Measurements from ENCODE around the gene UQCRC1. TPM values are rescaled to one million over a fixed set of nuclear protein-coding genes. Genes with fewer than 3 reads are reported as not detected.
"Not testable (repeated sequence)": the region's sequence is repeated elsewhere in the genome, so short reads cannot be mapped to it uniquely, and the experiment has no call there.

UQCRC1 gene
- total RNA-seq, 1 donor from 2014 or later: 148 TPM

- no peak for DNase-seq (ENCODE audit: low spot score)
Measured at GRCh38 chr3:48555949-48556795, 53.3 kb downstream of the UQCRC1 start.

DNA sequence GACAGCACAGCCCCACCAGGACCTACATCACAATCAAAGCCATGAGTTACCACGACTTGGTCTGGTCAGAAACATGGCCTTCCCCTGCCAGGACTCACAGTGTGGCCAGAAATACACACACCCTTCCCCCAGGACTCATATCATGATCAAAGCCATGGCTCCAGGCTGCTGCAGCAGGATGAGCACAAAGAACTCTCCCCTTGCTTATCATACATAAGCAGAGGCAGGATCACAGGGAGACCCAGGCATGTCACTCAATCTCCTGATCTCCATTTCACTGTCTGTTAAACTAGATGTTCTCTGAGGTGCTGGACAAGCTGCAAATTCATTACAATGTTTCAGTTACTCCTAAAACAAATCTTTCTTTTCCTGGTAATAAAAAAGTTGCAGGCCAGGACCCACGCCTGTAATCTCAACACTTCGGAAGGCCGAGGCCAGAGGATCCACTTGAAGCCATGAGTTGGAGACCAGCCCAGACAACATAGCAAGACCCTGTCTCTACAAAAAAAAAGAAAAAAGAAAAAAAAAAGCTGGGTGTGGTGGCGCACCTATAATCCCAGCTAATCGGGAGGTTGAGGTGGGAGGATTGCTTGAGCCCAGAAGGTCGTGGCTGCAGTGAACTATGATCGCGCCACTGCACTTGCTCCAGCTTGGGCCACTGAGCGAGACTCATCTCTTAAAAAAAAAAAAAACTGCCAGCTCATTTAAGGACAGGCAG is 54.1 kb downstream of the UQCRC1 start:
- DNase-seq (ENCODE audit: low spot score): no peak

- DNase-seq (ENCODE audit: low spot score): no peak
Measured at GRCh38 chr3:48553886-48554845, 55.3 kb downstream of the UQCRC1 start.

GRCh38 chr3:48553361-48553760 is 56.1 kb downstream of the UQCRC1 start:
- no peak for DNase-seq (ENCODE audit: low spot score)

- DNase-seq (ENCODE audit: low spot score): no peak
Measured at GRCh38 chr3:48552111-48552951, 57.1 kb downstream of the UQCRC1 start.

GRCh38 chr3:48551651-48552050 is 57.8 kb downstream of the UQCRC1 start:
- not testable (repeated sequence) for DNase-seq (ENCODE audit: low spot score)

Small RNA genes lying within 50 kb of the gene (microRNA-seq; reads per million reads assigned to microRNA genes)
- gene MIR4793 (ENCODE audit: borderline number of aligned reads) (not detected), gene MIR6823 (ENCODE audit: borderline number of aligned reads) (not detected), gene MIR711 (ENCODE audit: borderline number of aligned reads) (not detected)

Other genes starting within 250 kb of the UQCRC1 start
- not detected for gene FBXW12, start 237.4 kb downstream of the UQCRC1 start, total RNA-seq
- 40.0 TPM for gene PLXNB1, start 179.6 kb downstream of the UQCRC1 start, total RNA-seq
- 11.6 TPM for gene CCDC51, start 169.5 kb downstream of the UQCRC1 start, total RNA-seq
- gene TMA7, start 169.4 kb downstream of the UQCRC1 start, total RNA-seq: 144 TPM
- 7.2 TPM for gene ATRIP, start 162.9 kb downstream of the UQCRC1 start, total RNA-seq
- 170 TPM for gene SHISA5, start 105.5 kb downstream of the UQCRC1 start, total RNA-seq
- gene PFKFB4, start 52.8 kb downstream of the UQCRC1 start, total RNA-seq: 4.6 TPM
- gene UCN2, start 45.9 kb downstream of the UQCRC1 start, total RNA-seq: not detected
- gene COL7A1, start 14.3 kb downstream of the UQCRC1 start, total RNA-seq: 0.84 TPM
- not detected for gene TMEM89, start 12.1 kb upstream of the UQCRC1 start, total RNA-seq
- gene SLC26A6, start 25.8 kb upstream of the UQCRC1 start, total RNA-seq: 11.5 TPM
- 0.64 TPM for gene CELSR3, start 53.2 kb upstream of the UQCRC1 start, total RNA-seq
- gene NCKIPSD, start 76.3 kb upstream of the UQCRC1 start, total RNA-seq: 19.9 TPM
- 40.4 TPM for gene IP6K2, start 107.6 kb upstream of the UQCRC1 start, total RNA-seq
- gene PRKAR2A, start 238.2 kb upstream of the UQCRC1 start, total RNA-seq: 72.1 TPM